ENCODE measurements around the gene TOX3.
A peak's percentile ranks its signal among the peaks of the same experiment; 100 is the strongest.

The TOX3 gene

DNA sequence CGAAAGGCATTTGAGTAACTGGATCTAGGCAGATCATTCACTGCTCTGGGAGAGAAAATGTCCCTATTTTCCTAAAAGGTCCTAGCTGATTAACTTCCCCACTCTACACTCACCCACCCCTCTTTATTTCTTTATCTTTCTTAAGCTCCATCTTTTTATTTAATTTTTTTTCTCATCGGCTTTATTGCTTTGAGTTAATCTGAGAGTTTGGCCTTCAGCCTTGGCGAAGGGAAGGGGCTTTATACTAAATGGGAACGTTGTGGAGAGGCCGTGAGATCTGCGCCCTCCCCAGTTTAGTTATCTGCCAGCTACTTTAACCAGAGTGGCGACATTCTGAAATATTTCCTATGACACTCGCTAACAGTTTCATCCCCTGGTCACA is 882 bp upstream of the TOX3 start:
- H3K4me3 ChIP-seq (ENCODE audit: low read depth, low read length): peak overlapping the region; percentile 71
- peaks cover 80% of the 10 kb centered on the region for H3K27me3 ChIP-seq (ENCODE audit: control insufficient read depth, insufficient read depth, low read length)
- H3K9ac ChIP-seq (ENCODE audit: low read length): no peak overlapping the region

DNA sequence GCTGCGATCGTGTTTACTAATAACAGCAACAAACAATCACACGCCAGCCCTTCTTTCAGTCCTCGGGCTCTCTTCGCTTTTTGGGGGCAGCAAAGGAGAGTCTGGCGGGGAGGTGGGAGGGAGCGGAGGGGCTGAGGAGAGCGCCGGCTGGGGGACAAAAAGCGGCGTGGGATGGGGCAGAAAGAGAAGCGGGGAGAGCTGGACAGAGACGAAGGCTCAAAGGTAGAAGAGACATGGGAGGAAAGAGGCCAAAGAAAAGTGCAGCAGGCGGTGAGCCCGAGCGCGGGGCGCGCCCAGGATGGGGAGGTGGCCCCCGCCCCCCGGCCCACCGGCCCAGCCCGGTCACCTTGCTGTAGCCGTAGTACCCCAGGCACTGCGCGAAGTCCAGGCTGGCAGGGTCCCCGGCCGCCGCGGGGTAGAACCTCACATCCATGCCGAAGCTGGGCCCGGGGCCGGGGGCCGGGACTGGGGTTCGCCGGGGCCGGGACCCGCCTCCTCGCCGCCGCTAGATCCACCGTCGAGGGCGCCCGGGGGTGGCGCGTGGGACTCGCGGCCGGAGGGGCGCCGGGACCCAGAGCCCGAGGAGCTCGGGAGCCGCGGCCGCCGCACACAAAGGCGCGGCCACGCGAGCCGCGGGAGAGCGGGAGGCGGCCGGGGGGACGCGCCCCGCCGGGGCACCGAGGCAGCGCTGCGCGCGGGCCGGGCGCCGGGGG is 496 bp downstream of the TOX3 start:
- Histone ChIP-seq H3K4me1 (ENCODE audit: control insufficient read depth, insufficient read depth, low read length) (peaks cover 29% of the 10 kb centered on the region), H3K4me3 (ENCODE audit: low read depth, low read length) (peak overlapping the region; percentile 75), H3K9ac (ENCODE audit: low read length) (peak overlapping the region; percentile 34), H3K36me3 (ENCODE audit: control insufficient read depth, insufficient read depth, low read length) (no peaks in the 10 kb centered on the region), H3K27ac (ENCODE audit: low read depth, low read length) (no peak overlapping the region), H3K27me3 (ENCODE audit: control insufficient read depth, insufficient read depth, low read length) (peaks cover 68% of the 10 kb centered on the region), H3K9me3 (ENCODE audit: control insufficient read depth, insufficient read depth, low read depth, low read length) (no peaks in the 10 kb centered on the region)

More for the DNA sequence above, 882 bp upstream of the TOX3 start:
- Histone ChIP-seq H3K9me3 (ENCODE audit: control insufficient read depth, insufficient read depth, low read depth, low read length) (no peaks in the 10 kb centered on the region), H3K4me1 (ENCODE audit: control insufficient read depth, insufficient read depth, low read length) (peaks cover 29% of the 10 kb centered on the region), H3K36me3 (ENCODE audit: control insufficient read depth, insufficient read depth, low read length) (no peaks in the 10 kb centered on the region), H3K27ac (ENCODE audit: low read depth, low read length) (no peak overlapping the region)

DNA sequence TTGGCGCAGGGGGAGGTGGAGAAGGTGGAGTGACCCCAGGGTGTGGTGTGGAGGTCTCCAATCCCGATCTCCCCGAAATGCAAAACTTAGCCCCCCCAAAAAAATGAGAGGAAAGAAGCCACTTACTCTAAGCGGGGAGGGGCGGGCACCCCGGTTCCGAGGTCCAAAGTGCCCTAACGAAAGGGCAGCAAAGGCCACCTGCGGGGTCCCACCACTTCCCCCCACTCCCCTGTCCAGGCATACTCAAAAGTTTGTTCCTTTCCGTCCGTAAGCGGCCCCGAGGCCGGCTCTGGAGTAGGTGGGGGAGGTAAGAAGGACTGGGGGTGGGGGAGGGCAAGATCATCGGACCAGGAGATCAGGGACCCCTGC is 1.1 kb downstream of the TOX3 start:
- peak overlapping the region; percentile 55 for H3K9ac ChIP-seq (ENCODE audit: low read length)

DNA sequence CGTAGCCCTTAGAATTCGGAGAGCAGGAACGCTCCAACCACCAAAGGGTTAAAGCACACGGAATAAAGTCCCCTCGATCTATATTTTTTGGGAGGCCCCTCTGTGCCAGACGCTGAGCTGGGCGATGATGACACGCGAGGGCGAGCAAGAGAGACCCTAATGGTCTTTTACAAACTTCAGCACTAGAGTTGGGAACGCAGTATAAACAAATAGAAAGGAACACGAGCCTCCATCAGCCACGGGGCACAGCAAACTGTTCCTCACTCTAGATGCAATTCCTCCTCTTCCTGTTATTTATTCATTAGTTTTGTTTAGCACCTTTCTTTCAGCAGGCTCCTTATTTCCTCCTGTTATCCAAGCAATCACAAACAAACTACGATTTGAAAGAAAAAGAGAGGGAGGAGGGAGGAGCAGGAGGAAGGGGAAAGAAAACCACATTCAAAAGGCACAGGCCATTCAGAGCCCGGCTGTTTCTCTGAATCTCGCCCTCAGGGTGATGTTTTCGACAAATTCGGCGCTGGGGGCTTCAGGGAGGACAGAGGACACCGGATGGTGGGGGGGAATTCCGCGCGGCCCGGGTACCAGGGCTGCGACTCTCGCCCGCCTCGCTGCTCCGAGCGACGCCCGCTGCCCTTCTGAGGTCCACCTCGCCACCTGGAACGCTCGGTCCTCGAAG is 1.6 kb downstream of the TOX3 start:
- Histone ChIP-seq H3K4me1 (ENCODE audit: control insufficient read depth, insufficient read depth, low read length) (peaks cover 29% of the 10 kb centered on the region), H3K9me3 (ENCODE audit: control insufficient read depth, insufficient read depth, low read depth, low read length) (no peaks in the 10 kb centered on the region), H3K9ac (ENCODE audit: low read length) (peak overlapping the region; percentile 55), H3K36me3 (ENCODE audit: control insufficient read depth, insufficient read depth, low read length) (no peaks in the 10 kb centered on the region), H3K4me3 (ENCODE audit: low read depth, low read length) (peak overlapping the region; percentile 75), H3K27ac (ENCODE audit: low read depth, low read length) (no peak overlapping the region), H3K27me3 (ENCODE audit: control insufficient read depth, insufficient read depth, low read length) (peaks cover 57% of the 10 kb centered on the region)

More for the DNA sequence above, 1.1 kb downstream of the TOX3 start:
- Histone ChIP-seq H3K36me3 (ENCODE audit: control insufficient read depth, insufficient read depth, low read length) (no peaks in the 10 kb centered on the region), H3K4me1 (ENCODE audit: control insufficient read depth, insufficient read depth, low read length) (peaks cover 29% of the 10 kb centered on the region), H3K27me3 (ENCODE audit: control insufficient read depth, insufficient read depth, low read length) (peaks cover 62% of the 10 kb centered on the region), H3K27ac (ENCODE audit: low read depth, low read length) (no peak overlapping the region), H3K9me3 (ENCODE audit: control insufficient read depth, insufficient read depth, low read depth, low read length) (no peaks in the 10 kb centered on the region), H3K4me3 (ENCODE audit: low read depth, low read length) (peak overlapping the region; percentile 75)

DNA sequence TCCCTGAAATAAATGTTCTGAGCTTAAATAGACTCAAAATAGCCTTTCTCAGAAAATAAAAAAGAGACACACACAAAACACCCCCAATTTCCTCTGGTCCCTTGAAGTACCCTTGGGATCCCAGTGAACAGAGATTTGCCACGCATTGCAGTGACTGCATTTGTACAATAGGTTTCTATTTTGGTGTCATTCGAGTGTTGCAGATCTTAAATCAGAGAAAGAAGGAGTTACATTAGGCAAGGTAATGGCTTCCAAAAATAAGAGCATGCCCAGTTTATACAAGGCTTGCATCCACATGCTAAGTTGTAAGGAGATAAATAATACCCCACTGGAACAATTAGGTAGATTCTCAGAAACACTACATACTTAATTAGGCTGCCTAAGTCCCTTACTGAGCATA is 2.2 kb downstream of the TOX3 start:
- Histone ChIP-seq H3K27ac (ENCODE audit: low read depth, low read length) (no peak overlapping the region), H3K4me1 (ENCODE audit: control insufficient read depth, insufficient read depth, low read length) (peaks cover 29% of the 10 kb centered on the region), H3K9me3 (ENCODE audit: control insufficient read depth, insufficient read depth, low read depth, low read length) (no peaks in the 10 kb centered on the region), H3K36me3 (ENCODE audit: control insufficient read depth, insufficient read depth, low read length) (no peaks in the 10 kb centered on the region), H3K27me3 (ENCODE audit: control insufficient read depth, insufficient read depth, low read length) (peaks cover 50% of the 10 kb centered on the region), H3K4me3 (ENCODE audit: low read depth, low read length) (peak overlapping the region; percentile 75), H3K9ac (ENCODE audit: low read length) (no peak overlapping the region)

DNA sequence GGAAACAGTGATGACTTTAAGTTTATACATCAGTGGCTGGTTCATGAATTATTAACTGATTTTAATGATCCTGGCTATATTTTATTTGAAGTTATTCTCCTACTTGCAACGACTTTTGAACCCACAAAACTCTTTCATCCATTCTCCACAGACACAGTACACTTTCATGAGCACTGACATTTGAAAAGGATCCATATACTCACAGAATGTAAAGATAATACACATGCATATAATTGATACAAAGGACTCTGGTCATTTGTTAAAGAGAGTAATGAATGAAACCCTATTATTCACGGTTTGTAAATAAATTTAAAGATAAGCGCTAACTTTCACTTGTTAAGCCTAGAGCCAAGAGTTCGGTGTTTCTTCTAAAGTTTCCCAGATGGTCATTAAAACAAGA is 3.3 kb downstream of the TOX3 start:
- no peaks in the 10 kb centered on the region for H3K9me3 ChIP-seq (ENCODE audit: control insufficient read depth, insufficient read depth, low read depth, low read length)
- no peak overlapping the region for H3K27ac ChIP-seq (ENCODE audit: low read depth, low read length)
- peaks cover 40% of the 10 kb centered on the region for H3K27me3 ChIP-seq (ENCODE audit: control insufficient read depth, insufficient read depth, low read length)
- H3K36me3 ChIP-seq (ENCODE audit: control insufficient read depth, insufficient read depth, low read length): no peaks in the 10 kb centered on the region
- H3K9ac ChIP-seq (ENCODE audit: low read length): no peak overlapping the region
- peaks cover 22% of the 10 kb centered on the region for H3K4me1 ChIP-seq (ENCODE audit: control insufficient read depth, insufficient read depth, low read length)
- no peak overlapping the region for H3K4me3 ChIP-seq (ENCODE audit: low read depth, low read length)

DNA sequence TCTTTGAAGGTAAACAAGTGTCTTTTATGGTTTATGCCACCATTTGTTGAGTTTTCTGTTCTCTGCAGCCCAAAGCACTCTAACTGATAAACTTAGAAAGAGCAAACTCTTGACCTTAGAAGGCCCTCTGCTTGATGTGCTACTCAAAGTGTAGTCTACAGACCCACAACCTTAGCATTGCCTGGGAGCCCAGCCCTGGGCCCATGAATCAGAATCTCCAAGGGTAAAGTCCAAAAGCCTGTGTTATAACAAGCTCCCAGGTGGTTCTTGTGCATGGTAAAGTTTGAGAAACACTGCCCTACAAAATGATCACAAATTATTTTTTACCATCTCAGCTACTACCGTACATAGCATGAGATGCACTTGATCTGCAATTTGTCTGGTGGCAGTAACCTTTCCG is 6.0 kb downstream of the TOX3 start:
- Histone ChIP-seq H3K36me3 (ENCODE audit: control insufficient read depth, insufficient read depth, low read length) (no peaks in the 10 kb centered on the region), H3K4me3 (ENCODE audit: low read depth, low read length) (no peak overlapping the region), H3K9me3 (ENCODE audit: control insufficient read depth, insufficient read depth, low read depth, low read length) (no peaks in the 10 kb centered on the region), H3K4me1 (ENCODE audit: control insufficient read depth, insufficient read depth, low read length) (peaks cover 14% of the 10 kb centered on the region), H3K9ac (ENCODE audit: low read length) (no peak overlapping the region), H3K27ac (ENCODE audit: low read depth, low read length) (no peak overlapping the region), H3K27me3 (ENCODE audit: control insufficient read depth, insufficient read depth, low read length) (peaks cover 24% of the 10 kb centered on the region; the same call in 1 of the 2 replicates)

DNA sequence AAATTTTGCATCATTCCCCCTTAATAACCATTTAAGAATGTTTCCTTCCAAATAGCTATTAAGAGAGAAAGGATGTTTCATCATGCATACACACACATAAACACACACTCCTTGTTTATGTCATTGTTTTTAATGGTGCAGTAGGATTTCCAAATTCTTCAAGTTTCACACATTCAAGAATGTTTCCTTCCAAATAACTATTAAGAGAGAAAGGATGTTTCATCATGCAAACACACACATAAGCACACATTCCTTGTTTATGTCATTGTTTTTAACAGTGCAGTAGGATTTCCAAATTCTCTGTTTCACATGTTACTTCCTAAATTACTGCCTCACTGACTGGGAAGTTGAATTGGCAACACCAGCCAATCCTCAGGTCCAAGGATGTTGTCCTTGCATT is 7.8 kb downstream of the TOX3 start:
- H3K9ac ChIP-seq (ENCODE audit: low read length): no peak overlapping the region
- H3K4me3 ChIP-seq (ENCODE audit: low read depth, low read length): no peak overlapping the region
- no peak overlapping the region for H3K27ac ChIP-seq (ENCODE audit: low read depth, low read length)
- H3K27me3 ChIP-seq (ENCODE audit: control insufficient read depth, insufficient read depth, low read length): peaks cover 7% of the 10 kb centered on the region; the same call in 1 of the 2 replicates
- H3K4me1 ChIP-seq (ENCODE audit: control insufficient read depth, insufficient read depth, low read length): peaks cover 7% of the 10 kb centered on the region
- H3K9me3 ChIP-seq (ENCODE audit: control insufficient read depth, insufficient read depth, low read depth, low read length): no peaks in the 10 kb centered on the region
- H3K36me3 ChIP-seq (ENCODE audit: control insufficient read depth, insufficient read depth, low read length): no peaks in the 10 kb centered on the region

DNA sequence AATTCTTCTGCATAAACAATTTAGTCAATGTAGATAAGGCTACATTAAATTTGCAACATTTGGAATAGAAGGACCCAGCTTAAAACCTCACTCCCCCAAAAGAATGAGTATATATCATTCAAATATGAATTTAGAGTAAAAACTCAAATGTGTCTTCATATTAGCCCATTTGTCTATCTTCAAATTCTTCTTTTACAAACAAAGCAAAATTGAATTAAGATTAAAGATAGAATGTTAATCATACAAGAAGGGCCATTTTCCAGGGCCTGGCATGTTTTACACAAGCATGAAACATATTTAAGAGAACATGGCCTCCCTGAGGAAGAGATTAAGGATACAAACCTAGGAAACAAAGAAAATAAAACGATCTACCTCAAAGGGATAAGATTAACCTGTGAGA is 8.4 kb downstream of the TOX3 start:
- Histone ChIP-seq H3K27me3 (ENCODE audit: control insufficient read depth, insufficient read depth, low read length) (0 out of 2 replicates have a peak, but pooled peaks cover 1% of the 10 kb centered on the region), H3K27ac (ENCODE audit: low read depth, low read length) (no peak overlapping the region), H3K9me3 (ENCODE audit: control insufficient read depth, insufficient read depth, low read depth, low read length) (no peaks in the 10 kb centered on the region), H3K4me3 (ENCODE audit: low read depth, low read length) (no peak overlapping the region), H3K36me3 (ENCODE audit: control insufficient read depth, insufficient read depth, low read length) (no peaks in the 10 kb centered on the region), H3K9ac (ENCODE audit: low read length) (no peak overlapping the region), H3K4me1 (ENCODE audit: control insufficient read depth, insufficient read depth, low read length) (peaks cover 9% of the 10 kb centered on the region; the same call in 1 of the 2 replicates)

DNA sequence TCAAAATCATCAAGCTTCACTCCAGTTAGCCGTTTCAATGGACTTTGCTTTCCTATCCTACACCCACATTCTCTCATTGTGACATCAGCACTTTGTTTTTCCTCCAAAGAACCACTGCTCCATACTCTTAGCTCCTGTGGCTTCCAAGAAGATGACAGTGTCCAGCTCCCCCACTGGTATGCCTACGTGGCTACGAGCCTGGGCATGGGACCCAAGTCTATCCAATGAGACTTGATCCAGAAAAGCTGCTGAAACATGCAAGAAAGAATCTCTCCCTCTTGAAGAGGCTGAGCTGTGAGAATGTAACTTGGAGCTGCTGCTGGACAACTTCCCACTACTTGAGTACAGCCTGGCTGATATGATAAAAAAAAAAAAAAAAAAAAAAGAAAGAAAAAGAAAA is 9.4 kb downstream of the TOX3 start:
- Histone ChIP-seq H3K9ac (ENCODE audit: low read length) (no peak overlapping the region), H3K4me1 (ENCODE audit: control insufficient read depth, insufficient read depth, low read length) (peaks cover 15% of the 10 kb centered on the region; the same call in 1 of the 2 replicates), H3K36me3 (ENCODE audit: control insufficient read depth, insufficient read depth, low read length) (no peaks in the 10 kb centered on the region), H3K9me3 (ENCODE audit: control insufficient read depth, insufficient read depth, low read depth, low read length) (no peaks in the 10 kb centered on the region), H3K27ac (ENCODE audit: low read depth, low read length) (no peak overlapping the region), H3K4me3 (ENCODE audit: low read depth, low read length) (no peak overlapping the region), H3K27me3 (ENCODE audit: control insufficient read depth, insufficient read depth, low read length) (no peaks in the 10 kb centered on the region)

DNA sequence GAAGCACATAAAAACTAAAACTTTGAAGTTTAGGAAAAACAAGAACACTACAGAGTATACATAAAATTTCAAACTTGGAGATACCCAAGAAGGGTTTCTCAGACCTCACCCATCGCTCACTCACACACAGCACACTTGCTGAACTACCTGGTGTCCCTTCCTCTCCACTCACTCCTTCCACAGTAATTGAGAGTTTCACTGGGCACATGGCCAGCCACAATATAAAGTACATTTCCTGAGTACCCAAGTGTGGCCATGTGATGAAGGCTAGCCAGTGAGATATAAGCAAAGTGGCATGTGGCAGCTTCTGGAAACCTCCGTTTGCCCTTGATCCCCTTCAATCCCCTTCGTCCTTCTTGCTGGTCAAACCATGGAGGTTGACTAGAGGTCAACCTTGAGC is 11.9 kb downstream of the TOX3 start:
- Histone ChIP-seq H3K27me3 (ENCODE audit: control insufficient read depth, insufficient read depth, low read length) (no peaks in the 10 kb centered on the region), H3K9ac (ENCODE audit: low read length) (no peak overlapping the region), H3K9me3 (ENCODE audit: control insufficient read depth, insufficient read depth, low read depth, low read length) (no peaks in the 10 kb centered on the region), H3K4me1 (ENCODE audit: control insufficient read depth, insufficient read depth, low read length) (peaks cover 15% of the 10 kb centered on the region; the same call in 1 of the 2 replicates), H3K36me3 (ENCODE audit: control insufficient read depth, insufficient read depth, low read length) (no peaks in the 10 kb centered on the region), H3K27ac (ENCODE audit: low read depth, low read length) (no peak overlapping the region), H3K4me3 (ENCODE audit: low read depth, low read length) (no peak overlapping the region)

Data from HUES6 (cell line).